Smooth muscle cell (in vitro differentiated cells): Measurements from ENCODE around the gene LMAN1L. TPM values are rescaled to one million over a fixed set of nuclear protein-coding genes. Genes with fewer than 3 reads are reported as not detected.

Source experiments
- DNase-seq: peaks from one replicate; lab custom pipeline; 2025; ENCODE audit not compliant: unreplicated experiment; lab: John Stamatoyannopoulos, UW
- H2AFZ ChIP-seq: fragments of 200-600 bp; sonication (generic); 2 replicates; pipeline ENCODE4 v1.6.0; 2016; ENCODE audit warnings: antibody characterized with exemption, low read depth, mild to moderate bottlenecking
- H3F3A ChIP-seq: fragments of 200-600 bp; sonication (generic); 2 replicates; pipeline ENCODE4 v1.6.0; 2017; ENCODE audit warnings: antibody characterized with exemption, low read depth
- H3K27ac ChIP-seq: fragments of 200-600 bp; sonication (generic); 2 replicates; pipeline ENCODE4 v1.5.1; 2016; ENCODE audit warnings: low read depth, mild to moderate bottlenecking
- H3K27me3 ChIP-seq: fragments of 200-600 bp; sonication (generic); 2 replicates; pipeline ENCODE4 v1.6.1; 2016; ENCODE audit warnings: low read depth, mild to moderate bottlenecking
- H3K36me3 ChIP-seq: fragments of 200-600 bp; sonication (generic); 2 replicates; pipeline ENCODE4 v1.5.1; 2016; ENCODE audit warnings: low read depth
- H3K4me1 ChIP-seq: fragments of 200-600 bp; sonication (generic); 2 replicates; pipeline ENCODE4 v1.5.1; 2016; ENCODE audit warnings: low read depth
- H3K4me2 ChIP-seq: fragments of 200-600 bp; sonication (generic); 2 replicates; pipeline ENCODE4 v1.6.0; 2016; ENCODE audit warnings: mild to moderate bottlenecking
- H3K4me3 ChIP-seq: fragments of 200-600 bp; sonication (generic); 2 replicates; pipeline ENCODE4 v1.5.1; 2016; ENCODE audit warnings: mild to moderate bottlenecking
- H3K79me2 ChIP-seq: fragments of 200-600 bp; sonication (generic); 2 replicates; pipeline ENCODE4 v1.6.0; 2016; ENCODE audit warnings: low read depth, mild to moderate bottlenecking
- H3K9ac ChIP-seq: fragments of 200-600 bp; sonication (generic); 2 replicates; pipeline ENCODE4 v1.6.0; 2016; ENCODE audit warnings: low read depth
- H3K9me3 ChIP-seq: fragments of 200-600 bp; sonication (generic); replicated peaks from 2 replicates; pipeline ENCODE4 v1.5.1; 2016; ENCODE audit warnings: low read depth
- H4K20me1 ChIP-seq: fragments of 200-600 bp; sonication (generic); 2 replicates; pipeline ENCODE4 v1.6.0; 2016; ENCODE audit warnings: low read depth
- WGBS: methylation state at CpG from one replicate; pipeline ENCODE4 v1.1.7; 2016; ENCODE audit warnings: low lambda C conversion rate; 5-methylcytosine and 5-hydroxymethylcytosine counted together
- polyA plus RNA-seq: library from polyadenylated mRNA; unstranded; fragments of >200 nt; fragmentation: Nextera tagmentation; extraction: Ambion mirVana; gene quantifications from 2 replicates; pipeline ENCODE4 v1.2.1, GENCODE V29; 2016
- total RNA-seq: library from RNA; depleted of rRNA; stranded (reverse); fragments of >200 nt; gene quantifications from 2 replicates; pipeline ENCODE4 v1.2.3, GENCODE V29; 2014
- TF ChIP-seq, protein P1 (sequence below): fragments of 200-600 bp; sonication (generic); IDR thresholded peaks from 2 replicates; pipeline ENCODE4 v1.5.1; 2017; ENCODE audit warnings: borderline replicate concordance, mild to moderate bottlenecking, antibody characterized with exemption; ENCODE audit not compliant: insufficient read depth, poor library complexity, severe bottlenecking

Gene LMAN1L
- total and polyA plus RNA-seq, 2 experiments from 2014 or later, result not detected

DNA sequence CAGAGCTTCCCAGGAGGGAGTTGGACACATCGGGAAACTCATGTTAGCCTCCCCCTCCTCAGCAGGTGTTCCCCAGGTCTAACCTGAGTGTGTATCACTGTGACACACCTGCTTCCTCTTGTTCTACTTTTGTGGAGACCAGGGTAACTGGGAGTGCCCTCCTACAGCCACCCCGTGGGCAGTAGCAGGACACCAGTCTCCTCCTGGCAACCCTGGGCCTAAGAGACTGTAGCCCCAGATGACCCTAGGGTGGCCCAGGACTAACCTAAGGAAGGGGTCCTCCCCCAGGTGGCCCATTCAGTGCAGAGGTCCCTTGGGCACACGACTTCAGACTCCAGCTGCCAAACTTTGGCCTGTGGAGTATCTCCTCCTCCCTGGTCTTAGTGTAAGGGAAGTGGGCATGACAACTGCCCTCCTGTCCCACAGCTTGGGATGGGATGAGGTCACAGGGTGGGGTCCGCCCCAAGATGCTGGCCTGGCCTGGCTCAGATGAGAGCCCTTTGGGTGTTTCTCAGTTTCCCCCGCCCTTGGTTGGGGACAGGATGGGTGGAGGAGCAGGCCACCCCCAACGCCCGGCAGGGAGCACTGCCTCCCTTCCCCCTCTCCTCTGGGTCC, 26.0 kb upstream of the LMAN1L start:
- Histone ChIP-seq H3K27ac (no peak overlapping the region), H3K36me3 (no peaks in the 10 kb centered on the region), H3K9me3 (no peaks in the 10 kb centered on the region), H3F3A (peaks cover 12% of the 10 kb centered on the region), H3K27me3 (no peaks in the 10 kb centered on the region), H2AFZ (no peak overlapping the region), H3K79me2 (peaks cover 83% of the 10 kb centered on the region), H3K4me1 (peaks cover 22% of the 10 kb centered on the region), H4K20me1 (peaks cover 91% of the 10 kb centered on the region), H3K9ac (no peak overlapping the region), H3K4me2 (no peak overlapping the region), H3K4me3 (no peak overlapping the region)
- 94% methylated on average over 7 of the region's 7 CpGs for WGBS
- TF ChIP-seq, protein P1, sequence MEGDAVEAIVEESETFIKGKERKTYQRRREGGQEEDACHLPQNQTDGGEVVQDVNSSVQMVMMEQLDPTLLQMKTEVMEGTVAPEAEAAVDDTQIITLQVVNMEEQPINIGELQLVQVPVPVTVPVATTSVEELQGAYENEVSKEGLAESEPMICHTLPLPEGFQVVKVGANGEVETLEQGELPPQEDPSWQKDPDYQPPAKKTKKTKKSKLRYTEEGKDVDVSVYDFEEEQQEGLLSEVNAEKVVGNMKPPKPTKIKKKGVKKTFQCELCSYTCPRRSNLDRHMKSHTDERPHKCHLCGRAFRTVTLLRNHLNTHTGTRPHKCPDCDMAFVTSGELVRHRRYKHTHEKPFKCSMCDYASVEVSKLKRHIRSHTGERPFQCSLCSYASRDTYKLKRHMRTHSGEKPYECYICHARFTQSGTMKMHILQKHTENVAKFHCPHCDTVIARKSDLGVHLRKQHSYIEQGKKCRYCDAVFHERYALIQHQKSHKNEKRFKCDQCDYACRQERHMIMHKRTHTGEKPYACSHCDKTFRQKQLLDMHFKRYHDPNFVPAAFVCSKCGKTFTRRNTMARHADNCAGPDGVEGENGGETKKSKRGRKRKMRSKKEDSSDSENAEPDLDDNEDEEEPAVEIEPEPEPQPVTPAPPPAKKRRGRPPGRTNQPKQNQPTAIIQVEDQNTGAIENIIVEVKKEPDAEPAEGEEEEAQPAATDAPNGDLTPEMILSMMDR, result no peak
- no peak for DNase-seq

DNA sequence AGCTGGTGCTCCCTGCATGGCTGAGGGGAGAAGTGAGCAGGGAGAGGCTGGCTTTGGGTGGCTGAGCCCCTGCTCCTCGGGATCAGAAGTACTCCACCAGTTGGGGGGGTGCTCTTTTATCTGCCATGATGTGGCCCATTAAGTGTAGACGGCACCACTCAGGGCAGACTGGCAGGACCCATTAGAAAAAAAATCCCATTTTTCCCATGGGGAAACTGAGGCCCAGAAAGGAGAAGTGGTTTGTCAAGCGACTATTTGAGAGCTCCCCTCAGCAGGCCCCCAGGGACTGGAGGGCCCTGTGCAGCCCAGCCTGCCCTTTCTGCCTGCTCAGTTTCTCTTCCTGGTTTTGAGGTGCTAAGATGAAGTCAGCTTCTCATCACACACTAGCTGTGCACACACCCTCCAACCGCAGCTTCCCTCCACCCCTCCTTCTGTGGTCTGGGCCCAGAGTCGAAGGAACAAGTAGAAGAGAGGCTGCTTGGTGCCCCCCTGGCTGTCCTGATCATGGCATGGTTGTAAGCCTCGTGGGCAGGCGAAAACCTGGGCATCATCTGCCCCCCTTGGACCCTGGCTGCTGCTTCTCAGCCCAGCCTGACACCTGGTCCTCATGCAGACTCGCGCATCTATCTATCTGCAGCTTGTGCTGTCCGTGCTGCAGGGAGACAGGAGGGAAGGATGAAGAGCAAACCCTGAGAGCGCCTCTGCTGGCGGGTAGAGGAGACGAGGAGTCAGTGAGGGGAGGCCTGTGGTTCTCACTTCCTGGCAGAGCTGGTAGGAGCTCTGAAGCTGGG, 25.2 kb upstream of the LMAN1L start:
- Histone ChIP-seq H2AFZ (no peak overlapping the region), H4K20me1 (peaks cover 99% of the 10 kb centered on the region), H3K27me3 (no peaks in the 10 kb centered on the region), H3F3A (peaks cover 12% of the 10 kb centered on the region), H3K4me1 (peaks cover 22% of the 10 kb centered on the region), H3K79me2 (peaks cover 86% of the 10 kb centered on the region), H3K9me3 (no peaks in the 10 kb centered on the region), H3K36me3 (no peaks in the 10 kb centered on the region), H3K27ac (peak overlapping the region; percentile 21), H3K9ac (no peak overlapping the region), H3K4me2 (peak overlapping the region; percentile 67), H3K4me3 (no peak overlapping the region)
- peak; percentile 11 for DNase-seq
- 44% methylated on average over 13 of the region's 13 CpGs for WGBS
- TF ChIP-seq, protein P1, result peak; percentile 57

DNA sequence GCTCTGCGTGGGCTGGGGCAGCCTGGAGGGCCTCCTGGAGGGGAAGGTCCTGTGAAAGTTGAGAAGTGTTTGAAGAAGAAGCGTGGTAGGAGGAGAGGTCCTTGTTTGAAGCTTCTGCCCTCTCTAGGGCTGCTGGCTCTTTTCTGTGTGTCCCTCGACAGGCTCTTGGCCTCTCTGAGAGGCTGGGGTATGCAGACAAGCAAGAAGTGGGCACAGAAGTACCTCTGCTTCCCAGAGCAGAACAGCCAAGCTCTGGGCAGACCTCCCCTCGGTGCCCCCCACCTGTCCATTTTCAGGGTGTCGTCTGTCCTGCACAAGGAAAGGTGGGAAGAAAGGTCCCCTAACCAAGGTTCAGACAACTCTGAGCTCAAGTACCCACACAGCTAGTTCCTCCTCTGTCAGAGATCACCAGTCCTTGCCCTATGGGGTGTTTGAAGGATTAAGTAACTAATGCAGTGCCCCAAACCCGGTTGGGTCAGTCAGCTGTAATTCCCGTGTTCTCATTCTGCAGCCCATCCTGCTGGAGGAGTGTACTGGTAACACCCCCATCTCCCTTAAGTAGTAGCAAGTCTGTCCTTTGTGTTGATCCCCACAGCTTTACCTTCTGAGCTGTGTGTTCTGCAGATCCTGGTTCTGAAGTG, 24.5 kb upstream of the LMAN1L start:
- peaks cover 16% of the 10 kb centered on the region for H3K4me1 ChIP-seq
- H3K27ac ChIP-seq, result peak overlapping the region; percentile 21
- 54% methylated on average over 7 of the region's 7 CpGs for WGBS

More for the DNA sequence above, 24.5 kb upstream of the LMAN1L start:
- H3K36me3 ChIP-seq, result no peaks in the 10 kb centered on the region
- peaks cover 86% of the 10 kb centered on the region for H3K79me2 ChIP-seq
- no peak overlapping the region for H3K9ac ChIP-seq
- no peaks in the 10 kb centered on the region for H3K9me3 ChIP-seq
- TF ChIP-seq, protein P1, result no peak
- no peak overlapping the region for H3K4me3 ChIP-seq
- peaks cover 12% of the 10 kb centered on the region for H3F3A ChIP-seq
- H3K27me3 ChIP-seq, result no peaks in the 10 kb centered on the region
- DNase-seq, result no peak
- peak overlapping the region; percentile 67 for H3K4me2 ChIP-seq
- no peak overlapping the region for H2AFZ ChIP-seq
- peaks cover 100% of the 10 kb centered on the region for H4K20me1 ChIP-seq
